HG02884 (cell line): ENCODE results near the gene IMMP2L.

Experiments
- ATAC-seq: cut with Tn5 transposase; IDR thresholded peaks from one replicate; pipeline ENCODE4 v1.9.1; 2021; ENCODE audit warnings: mild to moderate bottlenecking, moderate library complexity; ENCODE audit not compliant: unreplicated experiment

Gene IMMP2L

DNA sequence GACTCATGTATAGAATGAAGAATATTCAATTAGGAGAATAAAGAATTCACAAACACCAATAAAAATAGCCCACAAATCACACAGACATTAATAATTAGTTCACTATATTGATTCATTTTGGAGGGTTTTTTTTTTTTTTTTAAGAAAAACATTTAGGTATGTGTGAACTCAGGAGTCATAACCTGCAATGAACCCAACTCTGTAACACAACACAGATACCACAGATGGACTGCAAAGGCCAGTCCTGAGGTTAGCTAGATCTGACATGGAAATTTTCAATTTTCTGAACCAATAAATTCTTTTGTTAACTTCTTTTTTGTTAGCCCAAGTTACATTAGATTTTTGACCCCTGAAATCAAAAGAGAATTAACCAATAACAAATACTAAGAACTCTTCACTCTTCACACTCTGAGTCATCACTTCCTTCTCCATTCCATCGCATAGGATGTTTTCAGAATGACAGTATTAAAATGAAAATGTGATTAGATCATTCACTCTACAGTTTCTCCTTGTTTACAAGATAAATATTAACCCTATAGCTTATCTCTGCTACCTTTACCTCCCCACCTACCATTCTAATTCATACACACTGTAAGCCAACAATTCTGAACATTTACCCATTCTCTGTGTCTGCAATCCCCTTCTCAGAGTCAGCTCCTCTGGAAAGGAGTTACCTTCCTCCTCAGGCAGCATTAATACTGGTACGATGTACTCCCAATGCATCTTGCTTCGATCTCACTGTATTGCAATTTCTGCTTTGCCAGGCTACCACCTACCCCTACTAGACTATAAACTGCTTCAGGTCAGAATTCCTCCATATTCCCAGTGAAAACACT, 329.8 kb downstream of the IMMP2L start:
- peak; percentile 95 for ATAC-seq

- ATAC-seq = no peak
Measured at GRCh38 chr7:111229916-111230315, 332.4 kb downstream of the IMMP2L start.

- no peak for ATAC-seq
Measured at GRCh38 chr7:111229181-111229740, 333.0 kb downstream of the IMMP2L start.

DNA sequence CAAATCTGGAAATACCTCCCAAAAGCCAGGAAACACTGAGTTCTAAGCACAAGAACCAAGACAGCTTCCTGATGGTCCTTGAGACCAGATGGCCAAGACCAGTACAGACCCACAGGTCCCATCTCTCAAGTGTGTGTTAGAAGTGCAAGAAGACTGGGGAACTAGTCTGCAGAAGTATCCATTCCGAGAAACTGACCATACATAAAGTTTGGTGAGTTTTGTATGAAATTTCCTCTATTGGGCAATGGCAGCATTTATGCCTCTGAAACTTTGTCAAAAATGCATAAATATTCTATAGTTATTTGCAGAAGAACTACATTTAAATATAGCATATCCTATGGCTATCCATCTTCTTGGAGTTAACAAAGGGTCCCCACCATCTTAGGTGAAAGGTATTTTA, 333.9 kb downstream of the IMMP2L start:
- ATAC-seq = no peak

- no peak for ATAC-seq
Measured at GRCh38 chr7:111226800-111227199, 335.5 kb downstream of the IMMP2L start.

DNA sequence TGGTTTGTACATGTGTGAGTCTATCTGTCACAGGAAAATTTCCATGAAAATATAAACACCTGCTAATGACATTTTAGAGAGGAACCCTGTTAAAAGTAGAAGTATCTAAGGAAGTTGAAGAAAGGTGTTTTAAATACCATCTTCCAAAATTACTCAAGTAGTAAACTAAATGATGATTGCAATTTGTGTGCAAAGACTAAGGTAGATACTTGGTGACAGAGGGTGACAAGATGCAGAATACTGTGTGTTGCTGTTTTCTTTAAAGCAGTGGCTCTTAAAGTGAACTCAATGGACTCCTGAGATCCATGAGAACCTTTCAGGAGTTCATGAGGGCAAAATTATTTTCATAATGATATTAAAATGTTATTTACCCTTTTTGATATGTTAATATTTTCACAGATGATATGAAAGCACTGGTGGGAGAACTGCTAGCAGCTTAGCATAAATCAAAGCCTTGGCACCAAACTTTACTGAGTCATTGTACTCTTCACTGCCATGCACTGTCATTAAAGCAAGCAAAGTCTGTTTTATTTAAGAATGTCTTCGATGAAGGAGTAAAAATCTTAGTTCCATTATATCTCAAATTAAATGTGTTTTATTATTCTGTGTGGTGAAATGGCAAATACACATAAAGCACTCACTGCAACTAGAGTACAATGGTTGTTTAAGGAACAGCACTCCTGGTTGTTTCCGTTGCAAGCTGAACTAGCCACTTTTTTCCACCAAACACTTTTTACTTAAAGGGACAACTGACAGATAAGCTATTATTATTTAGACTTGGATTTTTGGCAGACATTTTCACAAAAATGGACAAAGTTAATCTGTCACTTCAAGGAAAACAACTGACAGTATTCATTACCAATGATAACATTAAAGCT, 337.7 kb downstream of the IMMP2L start:
- ATAC-seq = no peak

- peak; percentile 46 for ATAC-seq
Measured at GRCh38 chr7:111223802-111224253, 338.5 kb downstream of the IMMP2L start.

GRCh38 chr7:111215550-111215949, 346.7 kb downstream of the IMMP2L start:
- ATAC-seq = no peak

DNA sequence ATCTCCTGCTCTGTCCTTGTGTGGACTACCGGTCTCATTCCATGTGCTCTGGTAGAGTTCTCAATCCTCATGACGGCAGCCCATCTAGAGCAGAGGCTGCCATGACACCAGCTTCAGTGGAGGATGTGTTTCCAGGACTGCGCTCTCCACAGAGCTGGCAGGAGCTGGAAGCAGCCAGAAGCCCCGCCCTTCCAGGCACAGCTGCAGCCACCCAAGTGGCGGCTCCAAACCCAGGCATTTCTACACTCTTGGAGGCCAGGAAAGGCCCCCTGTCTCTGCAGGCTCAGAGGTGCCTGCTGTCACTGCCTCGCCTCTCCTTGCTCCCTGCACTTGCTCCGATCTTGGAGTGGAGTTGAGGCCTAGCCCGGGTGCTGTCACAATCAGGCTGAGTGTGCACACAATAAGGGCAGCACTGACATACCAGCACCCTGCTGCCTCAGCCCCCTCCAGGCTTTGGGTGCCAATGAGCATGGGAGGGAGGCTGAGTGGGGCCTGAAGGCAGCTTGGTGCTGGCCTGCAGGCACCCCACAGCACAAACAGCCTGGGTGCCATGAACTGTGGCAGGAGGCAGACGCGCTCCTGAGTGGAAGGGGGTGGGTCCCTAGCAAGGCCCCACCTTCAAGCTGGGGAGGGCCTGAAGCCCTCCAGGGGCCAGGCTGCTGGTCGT, 349.3 kb downstream of the IMMP2L start:
- no peak for ATAC-seq

DNA sequence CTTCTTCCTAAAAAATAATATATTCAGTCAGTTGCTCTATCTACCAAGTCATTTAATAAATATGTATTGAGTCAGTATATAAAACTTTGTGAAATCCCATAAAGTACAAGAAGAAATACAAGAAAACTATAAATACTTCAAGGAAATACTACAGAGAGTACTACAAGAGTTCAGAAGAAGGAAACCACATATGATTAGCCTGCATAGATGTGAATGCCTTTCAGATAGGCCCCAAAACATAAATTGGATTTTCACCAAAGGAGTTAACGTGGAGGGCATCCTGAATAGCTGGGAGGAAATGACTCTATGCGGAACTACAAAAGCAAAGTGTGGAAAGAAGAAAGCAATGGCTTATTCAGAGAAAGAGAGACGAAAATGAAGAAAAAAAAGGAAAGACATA, 351.3 kb downstream of the IMMP2L start:
- ATAC-seq = no peak

- ATAC-seq = no peak
Measured at GRCh38 chr7:111210043-111210442, 352.2 kb downstream of the IMMP2L start.

- ATAC-seq = no peak
Measured at GRCh38 chr7:111205251-111205650, 357.0 kb downstream of the IMMP2L start.

GRCh38 chr7:111202321-111202720, 360.0 kb downstream of the IMMP2L start:
- ATAC-seq = no peak

- no peak for ATAC-seq
Measured at GRCh38 chr7:111199643-111200042, 362.6 kb downstream of the IMMP2L start.

GRCh38 chr7:111198255-111198654, 364.0 kb downstream of the IMMP2L start:
- ATAC-seq = no peak

- no peak for ATAC-seq
Measured at GRCh38 chr7:111196655-111197054, 365.6 kb downstream of the IMMP2L start.

GRCh38 chr7:111192614-111193413, 369.5 kb downstream of the IMMP2L start:
- no peak for ATAC-seq

DNA sequence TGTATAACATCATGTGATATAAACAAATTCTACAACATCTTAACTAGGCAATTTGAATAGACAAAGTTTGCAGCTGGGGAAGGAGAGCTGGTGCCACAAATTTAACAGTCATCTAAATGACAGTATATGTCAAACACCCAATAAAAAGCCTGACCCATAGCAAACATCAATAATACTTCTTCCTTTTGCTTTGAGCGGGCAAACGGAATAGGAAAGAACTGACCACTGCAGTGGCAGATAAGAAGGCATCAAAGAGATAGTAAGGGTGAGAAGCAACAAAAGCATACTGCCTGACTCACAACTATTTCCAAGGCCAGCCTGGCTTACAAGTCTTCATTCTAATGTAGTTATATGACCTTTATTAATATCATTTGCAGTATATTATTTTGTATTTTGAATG, 371.5 kb downstream of the IMMP2L start:
- no peak for ATAC-seq

DNA sequence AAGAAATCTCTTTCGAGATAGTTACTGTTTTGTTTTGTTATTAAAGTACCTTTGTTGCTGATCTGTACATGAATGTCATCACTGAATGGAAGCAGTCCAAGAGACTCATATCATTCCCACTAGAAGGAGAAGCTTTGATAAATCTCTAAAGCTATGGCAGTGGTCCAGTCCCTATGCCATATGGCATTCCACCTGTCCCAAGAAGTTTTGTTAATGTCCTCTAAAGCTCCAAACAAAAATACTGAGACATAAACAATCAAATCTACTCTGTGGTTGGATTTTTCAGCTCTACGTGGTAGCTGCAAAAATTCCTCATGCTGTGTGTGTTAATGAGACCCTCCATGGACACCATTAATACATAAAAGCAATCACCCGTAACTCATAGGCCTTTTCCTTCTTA, 377.3 kb downstream of the IMMP2L start:
- no peak for ATAC-seq

DNA sequence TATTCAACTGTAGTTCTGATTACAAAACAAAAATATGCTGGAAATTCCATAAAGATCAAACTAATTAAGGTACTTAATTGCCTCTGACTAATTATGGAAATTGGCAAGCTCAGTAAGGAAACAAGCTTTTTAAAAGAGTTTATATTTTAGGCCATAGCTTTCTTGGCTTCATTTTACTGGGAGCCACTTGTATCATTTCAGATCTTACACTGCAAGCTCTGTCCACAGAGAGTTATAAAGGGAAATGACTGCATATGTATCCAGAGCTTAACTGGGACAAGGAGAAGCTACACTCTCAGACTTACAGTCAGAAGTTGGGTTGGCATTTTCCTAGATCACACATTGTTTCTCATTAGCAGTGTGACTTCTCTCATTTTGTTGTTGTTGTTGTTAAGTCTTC, 379.0 kb downstream of the IMMP2L start:
- ATAC-seq = no peak
